Esophagus squamous epithelium (tissue), 5 donors: ENCODE measurements around the gene GSK3B. TPM values are rescaled to one million over a fixed set of nuclear protein-coding genes. Genes with fewer than 3 reads are reported as not detected.

Experiments
- DNase-seq: peaks from one replicate; lab custom pipeline; 2025; lab: John Stamatoyannopoulos, UW
- H3K27ac ChIP-seq, 4 donors: fragments of 200-600 bp; sonication (generic); one replicate each; pipeline ENCODE4 v1.5.1; 2016 to 2019; ENCODE audit warnings: mild to moderate bottlenecking in 1 of 4
- H3K27me3 ChIP-seq, 4 donors: fragments of 200-600 bp; sonication (generic); 1 replicate in 3 of 4; 2 replicates in 1 of 4; pipeline versions ENCODE4 v1.5.1 to v1.6.0; 2017 to 2021; ENCODE audit warnings: antibody characterized with exemption in 1 of 4
- H3K36me3 ChIP-seq, 3 donors: fragments of 200-600 bp; sonication (generic); one replicate each; pipeline ENCODE4 v1.5.1; 2016 to 2019
- H3K4me1 ChIP-seq, 3 donors: fragments of 200-600 bp; sonication (generic); one replicate each; pipeline ENCODE4 v1.5.1; 2017 to 2019
- H3K4me3 ChIP-seq, 4 donors: fragments of 200-600 bp; sonication (generic); 1 replicate in 3 of 4; 2 replicates in 1 of 4; pipeline ENCODE4 v1.5.1; 2016 to 2019; ENCODE audit warnings: mild to moderate bottlenecking in 2 of 4, moderate library complexity in 1 of 4
- H3K9me3 ChIP-seq, 3 donors: fragments of 200-600 bp; sonication (generic); one replicate each; pipeline ENCODE4 v1.5.1; 2016 to 2019
- POLR2A ChIP-seq, 4 donors: fragments of 450-650 bp; IDR thresholded peaks; one replicate each; pipeline ENCODE4 v1.6.1; 2017; ENCODE audit warnings: antibody characterized with exemption in 4 of 4, mild to moderate bottlenecking in 4 of 4, moderate library complexity in 3 of 4
- WGBS, 2 donors: methylation state at CpG; one replicate each; pipeline ENCODE4 v1.1.5; 2018; 5-methylcytosine and 5-hydroxymethylcytosine counted together
- intact Hi-C: fragments of 100-400 bp; cut with DNase I; formaldehyde crosslinking; loops from one replicate; pipeline ENCODE4 v1.15.0; 2022
- total RNA-seq, 4 donors: library from RNA; depleted of rRNA; stranded (reverse); fragments of >200 nt; gene quantifications; one replicate each; pipeline ENCODE4 v1.1.0, GENCODE V29; 2016
- TF ChIP-seq, protein P1 (sequence below), 6 experiments: fragments of 450-650 bp in 4 of 6; fragments of 200-600 bp in 2 of 6; sonication (generic) in 2 of 6; IDR thresholded peaks; one replicate each; pipeline ENCODE4 v1.5.1; 2016 to 2019; ENCODE audit warnings: antibody characterized with exemption in 6 of 6, mild to moderate bottlenecking in 4 of 6, moderate library complexity in 4 of 6
- donor health status: DM: yes; HTN: yes; CAD: no.

Gene GSK3B
- total RNA-seq, 4 donors from 2014 or later, result 24.1 to 38.9 (median 34.5) TPM

- no peak for DNase-seq
- intact Hi-C loops, result no loop called here
- H3K27me3 ChIP-seq, result no peaks in the 10 kb centered on the region
- TF ChIP-seq, protein P1, sequence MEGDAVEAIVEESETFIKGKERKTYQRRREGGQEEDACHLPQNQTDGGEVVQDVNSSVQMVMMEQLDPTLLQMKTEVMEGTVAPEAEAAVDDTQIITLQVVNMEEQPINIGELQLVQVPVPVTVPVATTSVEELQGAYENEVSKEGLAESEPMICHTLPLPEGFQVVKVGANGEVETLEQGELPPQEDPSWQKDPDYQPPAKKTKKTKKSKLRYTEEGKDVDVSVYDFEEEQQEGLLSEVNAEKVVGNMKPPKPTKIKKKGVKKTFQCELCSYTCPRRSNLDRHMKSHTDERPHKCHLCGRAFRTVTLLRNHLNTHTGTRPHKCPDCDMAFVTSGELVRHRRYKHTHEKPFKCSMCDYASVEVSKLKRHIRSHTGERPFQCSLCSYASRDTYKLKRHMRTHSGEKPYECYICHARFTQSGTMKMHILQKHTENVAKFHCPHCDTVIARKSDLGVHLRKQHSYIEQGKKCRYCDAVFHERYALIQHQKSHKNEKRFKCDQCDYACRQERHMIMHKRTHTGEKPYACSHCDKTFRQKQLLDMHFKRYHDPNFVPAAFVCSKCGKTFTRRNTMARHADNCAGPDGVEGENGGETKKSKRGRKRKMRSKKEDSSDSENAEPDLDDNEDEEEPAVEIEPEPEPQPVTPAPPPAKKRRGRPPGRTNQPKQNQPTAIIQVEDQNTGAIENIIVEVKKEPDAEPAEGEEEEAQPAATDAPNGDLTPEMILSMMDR (IDR thresholded peaks at IDR 0.05), result no peak
- TF ChIP-seq POLR2A (IDR thresholded peaks at IDR 0.05), result no peak
- no peaks in the 10 kb centered on the region for H3K9me3 ChIP-seq
- no peak overlapping the region for H3K27ac ChIP-seq
- 44 to 45% methylated on average over 1 of the region's 1 CpG for WGBS, 2 donors
- H3K4me3 ChIP-seq, result no peak overlapping the region
- no peaks in the 10 kb centered on the region for H3K4me1 ChIP-seq
- peaks cover 0 to 1% (median 0%) of the 10 kb centered on the region in 3 donors for H3K36me3 ChIP-seq
Observed at GRCh38 chr3:119831941-119832371, 262.3 kb downstream of the GSK3B start.

GRCh38 chr3:119831022-119831421 is 263.2 kb downstream of the GSK3B start:
- peaks cover 0 to 11% (median 0%) of the 10 kb centered on the region in 3 donors for H3K36me3 ChIP-seq
- intact Hi-C loops, result no loop called here

GRCh38 chr3:119829420-119829819 is 264.8 kb downstream of the GSK3B start:
- H3K9me3 ChIP-seq, result no peaks in the 10 kb centered on the region
- H3K27ac ChIP-seq, result no peak overlapping the region
- no peaks in the 10 kb centered on the region for H3K4me1 ChIP-seq
- no peak for TF ChIP-seq POLR2A (IDR thresholded peaks at IDR 0.05)
- TF ChIP-seq, protein P1 (IDR thresholded peaks at IDR 0.05), result no peak
- H3K27me3 ChIP-seq, result no peaks in the 10 kb centered on the region
- no peak for DNase-seq
- 74 to 80% methylated on average over 2 of the region's 2 CpGs for WGBS, 2 donors
- peaks cover 0 to 27% (median 4%) of the 10 kb centered on the region in 3 donors for H3K36me3 ChIP-seq
- intact Hi-C loops, result no loop called here
- H3K4me3 ChIP-seq, result no peak overlapping the region

More at GRCh38 chr3:119831022-119831421, 263.2 kb downstream of the GSK3B start:
- H3K9me3 ChIP-seq, result no peaks in the 10 kb centered on the region
- H3K4me3 ChIP-seq, result no peak overlapping the region
- H3K27ac ChIP-seq, result no peak overlapping the region
- TF ChIP-seq, protein P1 (IDR thresholded peaks at IDR 0.05), result no peak
- TF ChIP-seq POLR2A (IDR thresholded peaks at IDR 0.05), result no peak
- no peaks in the 10 kb centered on the region for H3K27me3 ChIP-seq
- DNase-seq, result no peak
- no peaks in the 10 kb centered on the region for H3K4me1 ChIP-seq
- WGBS, 2 donors, result 88 to 90% methylated on average over 3 of the region's 3 CpGs

GRCh38 chr3:119826711-119827608 is 267.3 kb downstream of the GSK3B start:
- TF ChIP-seq, protein P1 (IDR thresholded peaks at IDR 0.05), result no peak
- TF ChIP-seq POLR2A (IDR thresholded peaks at IDR 0.05), result no peak
- H3K36me3 ChIP-seq, result peaks cover 0 to 28% (median 4%) of the 10 kb centered on the region in 3 donors
- H3K27me3 ChIP-seq, result no peaks in the 10 kb centered on the region
- WGBS, 2 donors, result 82% methylated on average over 7 of the region's 7 CpGs
- intact Hi-C loops, result no loop called here
- H3K4me3 ChIP-seq, result no peak overlapping the region
- no peaks in the 10 kb centered on the region for H3K9me3 ChIP-seq
- no peak overlapping the region for H3K27ac ChIP-seq
- no peak for DNase-seq
- no peaks in the 10 kb centered on the region for H3K4me1 ChIP-seq

DNA sequence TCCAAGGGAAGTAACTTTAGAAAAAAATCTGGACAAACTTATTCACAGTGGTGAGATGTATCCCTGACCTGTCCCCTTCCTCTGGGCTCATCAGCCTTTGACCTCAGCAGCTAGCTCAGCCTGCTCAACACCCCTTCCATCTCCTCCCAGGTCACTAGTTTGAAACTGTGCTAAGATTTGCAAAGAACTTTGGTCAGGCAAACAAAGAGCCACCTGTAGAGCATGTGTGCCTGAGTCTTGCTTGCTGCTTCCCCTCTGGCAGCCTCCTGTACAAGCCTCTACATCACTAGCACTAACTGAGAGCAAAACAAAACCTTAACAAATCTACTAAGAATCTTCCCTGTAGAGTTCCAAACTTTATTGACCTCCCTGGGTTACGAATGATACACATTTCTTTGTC is 268.4 kb downstream of the GSK3B start:
- peaks cover 0 to 28% (median 4%) of the 10 kb centered on the region in 3 donors for H3K36me3 ChIP-seq
- no peaks in the 10 kb centered on the region for H3K27me3 ChIP-seq
- H3K4me3 ChIP-seq, result no peak overlapping the region
- no peak for TF ChIP-seq POLR2A (IDR thresholded peaks at IDR 0.05)
- TF ChIP-seq, protein P1 (IDR thresholded peaks at IDR 0.05), result no peak
- no peaks in the 10 kb centered on the region for H3K9me3 ChIP-seq
- intact Hi-C loops, result no loop called here
- H3K4me1 ChIP-seq, result no peaks in the 10 kb centered on the region
- WGBS, 2 donors, result 91 to 95% methylated on average over 1 of the region's 1 CpG
- H3K27ac ChIP-seq, result no peak overlapping the region
- no peak for DNase-seq
